Psoas muscle (tissue), 8 donors: ENCODE results near the gene KIAA1958. TPM values are rescaled to one million over a fixed set of nuclear protein-coding genes. Genes with fewer than 3 reads are reported as not detected.
A peak's percentile ranks its signal among the peaks of the same experiment; 100 is the strongest.

Experiments
- ATAC-seq, 4 donors: fragments of 200-7000 bp; cut with Tn5 transposase; one replicate each; pipeline ENCODE4 v1.9.1; 2020; ENCODE audit warnings: moderate library complexity in 3 of 4, mild to moderate bottlenecking in 2 of 4
- DNase-seq, 2 donors: peaks; one replicate each; pipeline ENCODE4 v3.0.0-alpha.2; 2020
- H3K27ac ChIP-seq: fragments of 200-600 bp; one replicate; pipeline ENCODE4 v1.8.0; 2022
- H3K27me3 ChIP-seq, 3 donors: fragments of 200-600 bp in 1 of 3; one replicate each; pipeline versions ENCODE4 v1.6.1 to v1.8.0; 2013 to 2022; ENCODE audit warnings: low read length in 2 of 3, mild to moderate bottlenecking in 2 of 3, moderate library complexity in 1 of 3; ENCODE audit not compliant: insufficient read depth in 3 of 3
- H3K36me3 ChIP-seq, 2 donors: fragments of 200-600 bp in 1 of 2; one replicate each; pipeline versions ENCODE4 v1.6.1 to v1.8.0; 2013 to 2022; ENCODE audit warnings: low read depth in 1 of 2, mild to moderate bottlenecking in 1 of 2, moderate library complexity in 1 of 2; ENCODE audit not compliant: insufficient read depth in 1 of 2
- H3K4me1 ChIP-seq: fragments of 200-600 bp; one replicate; pipeline ENCODE4 v1.8.0; 2022
- H3K4me3 ChIP-seq: fragments of 200-600 bp; one replicate; pipeline ENCODE4 v1.8.0; 2022; ENCODE audit warnings: mild to moderate bottlenecking
- H3K9me3 ChIP-seq: fragments of 200-600 bp; one replicate; pipeline ENCODE4 v1.8.0; 2022
- CTCF ChIP-seq: fragments of 200-600 bp; IDR thresholded peaks from one replicate; pipeline ENCODE4 v1.8.0; 2022; ENCODE audit warnings: antibody characterized with exemption
- WGBS, 3 donors: extraction: QIAGEN DNeasy Blood & Tissue Kit; methylation state at CpG; one replicate each; pipeline versions ENCODE4 v1.1.6 to v1.1.7; 2013; 5-methylcytosine and 5-hydroxymethylcytosine counted together
- intact Hi-C, 2 donors: fragments of 100-400 bp; cut with DNase I; formaldehyde crosslinking; loops; one replicate each; pipeline versions ENCODE4 v1.11.0 to v1.14.2; 2022
- polyA plus RNA-seq, 3 donors: library from polyadenylated mRNA; stranded (reverse); fragments of 200-250 nt; gene quantifications; one replicate each; pipeline ENCODE4 v1.2.3, GENCODE V29; 2013
- total RNA-seq, 4 donors: library from RNA; stranded (reverse); fragmentation: NEBNext Ultra II Directional in 2 of 4; extraction: Animal tissue kit (Norgen Biotek cat#: 25700) in 2 of 4; gene quantifications; one replicate each; pipeline versions ENCODE4 v1.2.1 to v1.2.4, GENCODE V29; 2021 to 2023
- donor health status: healthy with polysubstance abuse.
- donor health status: DM: no; HTN: no; CAD: no; lungs with moderate emphysema.
- donor health status: Bipolar disorder and iron deficiency.
- donor health status: healthy.
- donor health status: DM: yes; HTN: yes; CAD: no.
- donor health status: DM: no; HTN: no; CAD: no.
- donor health status: DM: no; HTN: no; CAD: no.
- donor health status: DM: yes; HTN: yes; CAD: no.

The KIAA1958 gene
- total and polyA plus RNA-seq, 7 donors = 0.56 to 4.1 (median 1.5) TPM

- intact Hi-C loops = no loop called here
- no peaks in the 10 kb centered on the region for H3K27me3 ChIP-seq
- TF ChIP-seq CTCF = peak; percentile 26
- H3K4me3 ChIP-seq = no peak overlapping the region
- no peak overlapping the region for H3K27ac ChIP-seq
- peaks cover 0 to 64% of the 10 kb centered on the region in 2 donors for H3K36me3 ChIP-seq
- DNase-seq (no peak), ATAC-seq (no peak)
- peaks cover 11% of the 10 kb centered on the region for H3K4me1 ChIP-seq
- H3K9me3 ChIP-seq = no peaks in the 10 kb centered on the region
Observed at GRCh38 chr9:112443200-112443599, 43.4 kb upstream of the KIAA1958 start.

GRCh38 chr9:112443636-112444035 lies 43.0 kb upstream of the KIAA1958 start:
- no peaks in the 10 kb centered on the region for H3K9me3 ChIP-seq
- peaks cover 11% of the 10 kb centered on the region for H3K4me1 ChIP-seq
- no peaks in the 10 kb centered on the region for H3K27me3 ChIP-seq
- 87 to 94% (median 90%) methylated on average over 1 of the region's 1 CpG for WGBS, 3 donors
- H3K27ac ChIP-seq = no peak overlapping the region
- DNase-seq (no peak), ATAC-seq (no peak)
- peaks cover 0 to 60% of the 10 kb centered on the region in 2 donors for H3K36me3 ChIP-seq
- intact Hi-C loops = no loop called here
- no peak overlapping the region for H3K4me3 ChIP-seq
- TF ChIP-seq CTCF = no peak

- WGBS, 3 donors = 35 to 81% (median 41%) methylated on average over 1 of the region's 1 CpG
Observed at GRCh38 chr9:112445196-112445595, 41.4 kb upstream of the KIAA1958 start.

GRCh38 chr9:112446080-112446479 lies 40.5 kb upstream of the KIAA1958 start:
- DNase-seq (no peak), ATAC-seq (no peak)
- 95 to 100% (median 96%) methylated on average over 2 of the region's 2 CpGs for WGBS, 3 donors
- no peak for TF ChIP-seq CTCF
- intact Hi-C loops = no loop called here
- Histone ChIP-seq H3K36me3 (peaks cover 0 to 36% of the 10 kb centered on the region in 2 donors), H3K4me1 (peaks cover 11% of the 10 kb centered on the region), H3K4me3 (no peak overlapping the region), H3K27me3 (no peaks in the 10 kb centered on the region), H3K27ac (peak overlapping the region; percentile 52), H3K9me3 (no peaks in the 10 kb centered on the region)

More at GRCh38 chr9:112445196-112445595, 41.4 kb upstream of the KIAA1958 start:
- no peak for ATAC-seq
- DNase-seq = no peak
- Histone ChIP-seq H3K4me1 (peaks cover 11% of the 10 kb centered on the region), H3K36me3 (peaks cover 0 to 44% of the 10 kb centered on the region in 2 donors), H3K4me3 (no peak overlapping the region), H3K9me3 (no peaks in the 10 kb centered on the region), H3K27me3 (no peaks in the 10 kb centered on the region), H3K27ac (no peak overlapping the region)
- no peak for TF ChIP-seq CTCF
- intact Hi-C loops = no loop called here

GRCh38 chr9:112446526-112446925 lies 40.1 kb upstream of the KIAA1958 start:
- Histone ChIP-seq H3K4me3 (no peak overlapping the region), H3K27ac (peak overlapping the region; percentile 52), H3K36me3 (peaks cover 0 to 32% of the 10 kb centered on the region in 2 donors), H3K4me1 (peaks cover 11% of the 10 kb centered on the region), H3K9me3 (no peaks in the 10 kb centered on the region), H3K27me3 (no peaks in the 10 kb centered on the region)
- ATAC-seq (peak in 2 of 4 donors; percentile 7 to 20), DNase-seq (no peak)
- intact Hi-C loops = no loop called here
- 79 to 92% (median 90%) methylated on average over 2 of the region's 2 CpGs for WGBS, 3 donors
- TF ChIP-seq CTCF = no peak
